MM.1S (cell line): Measurements from ENCODE around the gene PODXL2.

Source experiments
- DNase-seq: peaks from one replicate; pipeline ENCODE4 v3.0.0-alpha.2; 2015
- H2AFZ ChIP-seq: fragments of 300-600 bp; sonication (generic); 2 replicates; pipeline ENCODE4 v1.6.0; 2016; ENCODE audit warnings: antibody characterized with exemption, low read length
- H3F3A ChIP-seq: fragments of 300-600 bp; sonication (generic); 2 replicates; pipeline ENCODE4 v1.6.1; 2016; ENCODE audit warnings: mild to moderate bottlenecking, antibody characterized with exemption, low read length, moderate library complexity, mixed read lengths; ENCODE audit not compliant: insufficient read depth
- H3K27ac ChIP-seq: fragments of 300-600 bp; sonication (generic); 2 replicates; pipeline ENCODE4 v1.5.1; 2016; ENCODE audit warnings: mild to moderate bottlenecking, low read length
- H3K27me3 ChIP-seq: fragments of 300-600 bp; sonication (generic); replicated peaks from 2 replicates; pipeline ENCODE4 v1.6.0; 2016; ENCODE audit warnings: low read length; ENCODE audit not compliant: insufficient read depth
- H3K36me3 ChIP-seq: fragments of 300-600 bp; sonication (generic); replicated peaks from 2 replicates; pipeline ENCODE4 v1.6.1; 2016; ENCODE audit warnings: mild to moderate bottlenecking, low read length, mixed read lengths; ENCODE audit not compliant: insufficient read depth
- H3K4me1 ChIP-seq: fragments of 300-600 bp; sonication (generic); 2 replicates; pipeline ENCODE4 v1.6.1; 2016; ENCODE audit warnings: low read length, mixed read lengths
- H3K4me2 ChIP-seq: fragments of 300-600 bp; sonication (generic); 2 replicates; pipeline ENCODE4 v1.6.0; 2016; ENCODE audit warnings: low read depth, low read length
- H3K4me3 ChIP-seq: fragments of 300-600 bp; sonication (generic); 2 replicates; pipeline ENCODE4 v1.5.1; 2016; ENCODE audit warnings: low read length, mixed read lengths
- H3K79me2 ChIP-seq: fragments of 300-600 bp; sonication (generic); 2 replicates; pipeline ENCODE4 v1.6.1; 2016; ENCODE audit warnings: mixed run types, low read length, mixed read lengths
- H3K9ac ChIP-seq: fragments of 300-600 bp; sonication (generic); 2 replicates; pipeline ENCODE4 v1.6.1; 2016; ENCODE audit warnings: low read length, mixed read lengths
- H3K9me2 ChIP-seq: fragments of 300-600 bp; sonication (generic); replicated peaks from 2 replicates; pipeline ENCODE4 v1.6.1; 2016; ENCODE audit warnings: mild to moderate bottlenecking, low read length, mixed read lengths; ENCODE audit not compliant: insufficient read depth
- H3K9me3 ChIP-seq: fragments of 300-600 bp; sonication (generic); replicated peaks from 2 replicates; pipeline ENCODE4 v1.6.1; 2016; ENCODE audit warnings: mild to moderate bottlenecking, low read length, mixed read lengths; ENCODE audit not compliant: insufficient read depth
- H4K20me1 ChIP-seq: fragments of 300-600 bp; sonication (generic); 2 replicates; pipeline ENCODE4 v1.6.1; 2016; ENCODE audit warnings: mild to moderate bottlenecking, low read length, moderate library complexity, mixed read lengths; ENCODE audit not compliant: insufficient read depth
- CTCF ChIP-seq: fragments of 300-600 bp; sonication (generic); IDR thresholded peaks from 2 replicates; pipeline ENCODE4 v1.5.1; 2016; ENCODE audit warnings: antibody characterized with exemption, low read length, mixed read lengths
- EZH2 ChIP-seq: fragments of 300-600 bp; sonication (generic); optimal IDR thresholded peaks from 2 replicates; pipeline ENCODE3; 2017; ENCODE audit warnings: low read depth, mild to moderate bottlenecking, antibody characterized with exemption, low read length, mixed read lengths
- EZH2phosphoT487 ChIP-seq: fragments of 300-600 bp; sonication (generic); IDR thresholded peaks from 2 replicates; pipeline ENCODE4 v1.6.1; 2018; ENCODE audit warnings: antibody characterized with exemption, low read length

Gene PODXL2

DNA sequence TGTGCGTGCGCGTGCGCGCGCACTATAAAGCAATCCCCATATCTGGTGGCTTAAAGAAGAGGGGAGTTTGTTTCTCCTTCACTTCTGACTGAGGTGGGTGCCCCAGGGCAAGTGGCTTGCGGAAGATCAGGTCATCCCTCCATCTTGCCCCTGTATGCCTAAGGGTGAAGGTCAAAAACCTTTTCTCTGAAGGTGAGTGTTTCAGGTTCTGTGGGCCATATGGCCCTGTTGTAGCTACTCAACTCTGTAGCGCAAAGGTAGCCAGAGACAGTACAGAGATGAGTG lies 49.3 kb downstream of the PODXL2 start:
- no peaks in the 10 kb centered on the region for H3K9me2 ChIP-seq
- no peaks in the 10 kb centered on the region for H3F3A ChIP-seq
- no peaks in the 10 kb centered on the region for H3K27me3 ChIP-seq
- H3K4me3 ChIP-seq = no peak overlapping the region
- TF ChIP-seq CTCF (no peak), EZH2 (no peak), EZH2phosphoT487 (no peak)
- no peaks in the 10 kb centered on the region for H4K20me1 ChIP-seq
- no peaks in the 10 kb centered on the region for H3K36me3 ChIP-seq
- no peaks in the 10 kb centered on the region; the same call in 1 of the 2 replicates for H3K79me2 ChIP-seq
- H3K4me1 ChIP-seq = no peaks in the 10 kb centered on the region
- H2AFZ ChIP-seq = no peak overlapping the region
- no peak overlapping the region for H3K4me2 ChIP-seq
- H3K9me3 ChIP-seq = no peaks in the 10 kb centered on the region
- DNase-seq = no peak
- no peak overlapping the region for H3K9ac ChIP-seq
- H3K27ac ChIP-seq = no peak overlapping the region

DNA sequence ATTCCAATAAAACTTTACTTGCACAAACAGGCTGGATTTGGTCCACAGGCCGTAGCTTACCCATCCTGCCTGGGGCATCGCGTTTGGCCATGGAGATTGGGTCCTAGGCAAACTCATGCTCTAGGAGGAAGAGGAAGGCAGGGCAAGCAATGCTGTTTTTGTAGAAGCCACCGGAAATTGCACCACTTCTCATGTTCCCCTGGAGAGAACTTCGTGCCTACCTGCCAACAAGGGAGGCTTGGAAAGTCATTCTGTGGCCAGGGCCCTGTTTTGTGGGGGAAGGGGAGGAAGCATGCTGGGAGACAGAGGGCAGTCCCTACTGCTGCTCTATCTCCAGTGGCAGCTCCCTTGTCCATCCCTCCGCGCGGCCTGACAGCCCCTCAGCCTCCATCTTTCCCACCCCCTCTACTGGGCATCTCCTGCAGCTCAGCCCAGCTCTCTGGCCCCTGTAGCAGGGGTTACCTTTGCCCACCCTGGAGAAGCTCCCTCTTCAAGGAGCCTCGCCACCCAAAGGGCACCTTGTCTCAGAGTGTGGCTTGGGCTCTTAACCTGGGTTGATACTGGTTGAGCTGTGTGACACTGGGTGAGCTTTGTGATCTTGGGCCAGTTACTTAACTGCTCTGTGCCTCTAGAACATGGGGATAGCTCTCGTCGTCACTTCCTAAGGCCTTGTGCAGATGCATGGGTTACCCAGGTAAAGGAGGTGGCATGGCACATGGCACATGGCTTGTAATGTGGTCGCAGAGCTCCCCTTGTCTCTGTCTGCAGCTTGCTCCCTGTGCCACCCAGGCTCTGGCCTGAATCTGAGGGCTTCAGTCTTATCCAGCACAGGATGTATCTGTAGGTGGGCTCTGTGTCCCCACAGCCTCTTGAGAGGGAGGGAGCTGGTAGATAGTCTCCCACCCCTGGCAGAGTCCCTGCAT lies 49.9 kb downstream of the PODXL2 start:
- Histone ChIP-seq H3K4me3 (no peak overlapping the region), H3F3A (no peaks in the 10 kb centered on the region), H3K79me2 (no peaks in the 10 kb centered on the region; the same call in 1 of the 2 replicates), H2AFZ (no peak overlapping the region), H3K36me3 (no peaks in the 10 kb centered on the region), H4K20me1 (no peaks in the 10 kb centered on the region), H3K9ac (no peak overlapping the region), H3K4me1 (no peaks in the 10 kb centered on the region), H3K27me3 (no peaks in the 10 kb centered on the region), H3K4me2 (no peak overlapping the region), H3K9me3 (no peaks in the 10 kb centered on the region), H3K27ac (no peak overlapping the region), H3K9me2 (no peaks in the 10 kb centered on the region)
- no peak for TF ChIP-seq EZH2
- no peak for TF ChIP-seq EZH2phosphoT487
- TF ChIP-seq CTCF = no peak
- no peak for DNase-seq

GRCh38 chr3:127679534-127680145 lies 50.7 kb downstream of the PODXL2 start:
- no peak for DNase-seq
- TF ChIP-seq EZH2phosphoT487 (no peak), CTCF (no peak), EZH2 (no peak)
- Histone ChIP-seq H2AFZ (no peak overlapping the region), H3K79me2 (no peaks in the 10 kb centered on the region), H3K4me2 (no peak overlapping the region), H3K9me3 (no peaks in the 10 kb centered on the region), H3K4me1 (no peaks in the 10 kb centered on the region), H3K9ac (no peak overlapping the region), H3K9me2 (no peaks in the 10 kb centered on the region), H3K36me3 (no peaks in the 10 kb centered on the region), H3K27ac (no peak overlapping the region), H3K27me3 (no peaks in the 10 kb centered on the region), H3F3A (no peaks in the 10 kb centered on the region), H3K4me3 (no peak overlapping the region), H4K20me1 (no peaks in the 10 kb centered on the region)
